IMR-90 (cell line): ENCODE results near the gene NEURL1B. TPM values are rescaled to one million over a fixed set of nuclear protein-coding genes. Genes with fewer than 3 reads are reported as not detected.

Experiments used
- ATAC-seq: fragments of 200-7000 bp; cut with Tn5 transposase; 2 replicates; pipeline ENCODE4 v1.9.1; 2020; ENCODE audit warnings: low read depth, mild to moderate bottlenecking, moderate library complexity
- BruUV-seq: library from RNA; stranded (reverse); fragments of 400-500 nt; replicated peaks from 2 replicates; lab custom pipeline; 2021; lab: Mats Ljungman, UMichigan
- CTCF ChIA-PET: fragments of 300-600 bp; formaldehyde crosslinking; extraction: SDS; loops from one replicate; lab custom pipeline; 2021; ENCODE audit warnings: antibody characterized with exemption; lab: Yijun Ruan, JAX
- POLR2A ChIA-PET: fragments of 300-600 bp; sonication (Branson Sonifier 250); formaldehyde crosslinking; loops from one replicate; lab custom pipeline; 2022; ENCODE audit warnings: antibody characterized with exemption; ENCODE audit not compliant: unreplicated experiment; lab: Charles Lee
- DNase-seq: peaks from one replicate; pipeline ENCODE4 v3.0.0; 2013
- H2AFZ ChIP-seq: replicated peaks from 2 replicates; pipeline ENCODE3; 2013; ENCODE audit warnings: low read length, mild to moderate bottlenecking; ENCODE audit not compliant: poor library complexity
- H2AK5ac ChIP-seq: 2 replicates; pipeline ENCODE4 v1.6.1; 2013; ENCODE audit warnings: low read depth, low read length, inconsistent platforms
- H2AK9ac ChIP-seq: replicated peaks from 2 replicates; pipeline ENCODE3; 2013; ENCODE audit warnings: mild to moderate bottlenecking, low read depth, low read length, moderate library complexity; ENCODE audit not compliant: poor library complexity
- H2BK120ac ChIP-seq: 2 replicates; pipeline ENCODE4 v1.6.1; 2013; ENCODE audit warnings: low read depth, low read length, inconsistent platforms
- H2BK15ac ChIP-seq: 3 replicates; pipeline ENCODE4 v1.6.1; 2013; ENCODE audit warnings: low read depth, low read length, inconsistent platforms
- H2BK20ac ChIP-seq: 2 replicates; pipeline ENCODE4 v1.6.1; 2013; ENCODE audit warnings: low read depth, mild to moderate bottlenecking, inconsistent platforms, low read length, moderate library complexity
- H2BK5ac ChIP-seq: 2 replicates; pipeline ENCODE4 v1.6.1; 2013; ENCODE audit warnings: mild to moderate bottlenecking, low read depth, low read length, inconsistent platforms; ENCODE audit not compliant: poor library complexity, severe bottlenecking
- H3K14ac ChIP-seq: replicated peaks from 2 replicates; pipeline ENCODE4 v1.6.1; 2013; ENCODE audit warnings: low read depth, low read length, inconsistent platforms
- H3K18ac ChIP-seq: 2 replicates; pipeline ENCODE4 v1.6.1; 2013; ENCODE audit warnings: low read depth, low read length, control low read depth
- H3K23ac ChIP-seq: 2 replicates; pipeline ENCODE4 v1.6.1; 2013; ENCODE audit warnings: low read depth, low read length, inconsistent platforms
- H3K27ac ChIP-seq: 2 replicates; pipeline ENCODE4 v1.5.1; 2013; ENCODE audit warnings: mild to moderate bottlenecking, control low read depth, low read length; ENCODE audit not compliant: insufficient read depth
- H3K27me3 ChIP-seq: 2 replicates; pipeline ENCODE4 v1.6.1; 2013; ENCODE audit warnings: low read length; ENCODE audit not compliant: control insufficient read depth, insufficient read depth
- H3K36me3 ChIP-seq: 2 replicates; pipeline ENCODE4 v1.6.1; 2013; ENCODE audit warnings: low read length, mixed read lengths; ENCODE audit not compliant: control insufficient read depth, insufficient read depth
- H3K4ac ChIP-seq: 2 replicates; pipeline ENCODE4 v1.6.1; 2013; ENCODE audit warnings: low read depth, low read length, inconsistent platforms
- H3K4me1 ChIP-seq: 2 replicates; pipeline ENCODE4 v1.6.1; 2013; ENCODE audit warnings: low read length, mixed read lengths; ENCODE audit not compliant: control insufficient read depth, insufficient read depth
- H3K4me2 ChIP-seq: 2 replicates; pipeline ENCODE4 v1.6.1; 2013; ENCODE audit warnings: low read depth, mild to moderate bottlenecking, control low read depth, low read length, moderate library complexity
- H3K4me3 ChIP-seq: 2 replicates; pipeline ENCODE4 v1.5.1; 2013; ENCODE audit warnings: low read depth, mild to moderate bottlenecking, control low read depth, low read length, moderate library complexity; ENCODE audit not compliant: insufficient read depth
- H3K56ac ChIP-seq: 2 replicates; pipeline ENCODE4 v1.6.1; 2013; ENCODE audit warnings: low read length, inconsistent platforms; ENCODE audit not compliant: insufficient read depth; ENCODE audit errors: extremely low read depth
- H3K79me1 ChIP-seq, 2 experiments: 2 replicates each; pipeline ENCODE4 v1.6.1; 2013; ENCODE audit warnings: low read length in 2 of 2, inconsistent platforms in 1 of 2, low read depth in 1 of 2
- H3K9ac ChIP-seq: 2 replicates; pipeline ENCODE4 v1.6.1; 2013; ENCODE audit warnings: low read depth, low read length, control low read depth
- H3K9me1 ChIP-seq: 2 replicates; pipeline ENCODE4 v1.6.1; 2013; ENCODE audit warnings: low read length, inconsistent platforms; ENCODE audit not compliant: insufficient read depth
- H3K9me3 ChIP-seq: 2 replicates; pipeline ENCODE4 v1.6.1; 2013; ENCODE audit warnings: low read length; ENCODE audit not compliant: control insufficient read depth, insufficient read depth
- H4K20me1 ChIP-seq: 2 replicates; pipeline ENCODE4 v1.6.1; 2013; ENCODE audit warnings: low read length, inconsistent platforms; ENCODE audit not compliant: insufficient read depth
- H4K5ac ChIP-seq: 2 replicates; pipeline ENCODE4 v1.6.1; 2013; ENCODE audit warnings: mild to moderate bottlenecking, low read depth, low read length, control low read depth
- H4K8ac ChIP-seq, 2 experiments: 2 replicates each; pipeline ENCODE4 v1.6.1; 2013; ENCODE audit warnings: low read depth in 2 of 2, low read length in 2 of 2, control low read depth in 1 of 2, inconsistent platforms in 1 of 2
- H4K91ac ChIP-seq: 2 replicates; pipeline ENCODE4 v1.6.1; 2013; ENCODE audit warnings: low read depth, low read length, inconsistent platforms; ENCODE audit not compliant: insufficient read depth
- BHLHE40 ChIP-seq: fragments of 150-350 bp; IDR thresholded peaks from 2 replicates; pipeline ENCODE4 v1.6.1; 2016; ENCODE audit warnings: mild to moderate bottlenecking, low read depth, low read length
- CEBPB ChIP-seq: IDR thresholded peaks from 2 replicates; pipeline ENCODE4 v1.6.1; 2012; ENCODE audit warnings: low read depth, low read length, improper control_type of control experiment
- FOS ChIP-seq: fragments of 150-350 bp; IDR thresholded peaks from 2 replicates; pipeline ENCODE4 v1.6.1; 2016; ENCODE audit warnings: low read depth, low read length
- MAZ ChIP-seq: IDR thresholded peaks from 2 replicates; pipeline ENCODE4 v1.6.1; 2012; ENCODE audit warnings: low read depth, mild to moderate bottlenecking, low read length, improper control_type of control experiment, moderate library complexity, borderline replicate concordance
- MXI1 ChIP-seq: IDR thresholded peaks from 2 replicates; pipeline ENCODE4 v1.6.1; 2012; ENCODE audit warnings: low read depth, mild to moderate bottlenecking, low read length, moderate library complexity, borderline replicate concordance
- NFE2L2 ChIP-seq: fragments of 150-350 bp; IDR thresholded peaks from 2 replicates; pipeline ENCODE4 v1.6.1; 2016; ENCODE audit warnings: low read depth, mild to moderate bottlenecking, low read length
- POLR2A ChIP-seq: IDR thresholded peaks from 2 replicates; pipeline ENCODE4 v1.6.1; 2012; ENCODE audit warnings: mild to moderate bottlenecking, low read depth, low read length
- RAD21 ChIP-seq: IDR thresholded peaks from 2 replicates; pipeline ENCODE4 v1.6.1; 2012; ENCODE audit warnings: low read length, improper control_type of control experiment
- RCOR1 ChIP-seq: IDR thresholded peaks from 2 replicates; pipeline ENCODE4 v1.6.1; 2012; ENCODE audit warnings: mild to moderate bottlenecking, low read length, improper control_type of control experiment; ENCODE audit not compliant: insufficient replicate concordance
- RFX5 ChIP-seq: IDR thresholded peaks from 2 replicates; pipeline ENCODE4 v1.8.0; 2012; ENCODE audit warnings: low read depth, mild to moderate bottlenecking, low read length, moderate library complexity
- SMC3 ChIP-seq: fragments of 150-350 bp; IDR thresholded peaks from 2 replicates; pipeline ENCODE4 v1.6.1; 2016; ENCODE audit warnings: low read depth, mild to moderate bottlenecking, antibody characterized with exemption, low read length, moderate library complexity
- WGBS, 2 experiments: methylation state at CpG; one replicate each; pipeline versions ENCODE4 v1.1.5 to v1.1.7; 2013; ENCODE audit warnings: missing lambda C conversion rate in 2 of 2; ENCODE audit not compliant: insufficient read length in 1 of 2; ENCODE audit errors: extremely low coverage in 2 of 2; 5-methylcytosine and 5-hydroxymethylcytosine counted together
- dilution Hi-C: fragments of 300-500 bp; cut with HindIII; formaldehyde crosslinking; loops from one replicate; pipeline ENCODE4 v1.14.3; 2018; ENCODE audit warnings: low sequenced_read_pairs; ENCODE audit not compliant: unreplicated experiment
- in situ Hi-C: fragments of 300-500 bp; cut with MboI; formaldehyde crosslinking; loops from 3 replicates; pipeline ENCODE4 v1.14.3; 2019; ENCODE audit warnings: low sequenced_read_pairs, inconsistent platforms, mixed read lengths
- intact Hi-C: fragments of 100-400 bp; cut with micrococcal nuclease; formaldehyde crosslinking; loops from 2 replicates; pipeline ENCODE4 v1.10.0; 2022
- polyA plus RNA-seq, 3 experiments: library from polyadenylated mRNA; depleted of rRNA; stranded (reverse); fragments of >200 nt; gene quantifications; 2 replicates each; pipeline ENCODE4 v1.2.3, GENCODE V29; 2012; ENCODE audit warnings: low replicate concordance in 1 of 3
- total RNA-seq: library from RNA; depleted of rRNA; stranded (reverse); fragments of >200 nt; gene quantifications from 2 replicates; pipeline ENCODE4 v1.2.3, GENCODE V29; 2012
- TF ChIP-seq, protein P1 (sequence below): fragments of 150-350 bp; IDR thresholded peaks from 2 replicates; pipeline ENCODE4 v1.6.1; 2017; ENCODE audit warnings: mild to moderate bottlenecking, antibody characterized with exemption, low read length, low read depth
- TF ChIP-seq, protein P2 (sequence below): fragments of 150-350 bp; IDR thresholded peaks from 2 replicates; pipeline ENCODE4 v1.6.1; 2016; ENCODE audit warnings: low read depth, mild to moderate bottlenecking, low read length, moderate library complexity, borderline replicate concordance
- TF ChIP-seq, protein P3 (sequence below): conservative IDR thresholded peaks from 2 replicates; pipeline ENCODE4 v1.5.1; 2012; ENCODE audit warnings: mild to moderate bottlenecking, low read depth, low read length, improper control_type of control experiment

NEURL1B gene
- total and polyA plus RNA-seq, 2 of the 4 experiments (the other 2 are of a cell fraction), result 1.8 to 2.8 TPM

DNA sequence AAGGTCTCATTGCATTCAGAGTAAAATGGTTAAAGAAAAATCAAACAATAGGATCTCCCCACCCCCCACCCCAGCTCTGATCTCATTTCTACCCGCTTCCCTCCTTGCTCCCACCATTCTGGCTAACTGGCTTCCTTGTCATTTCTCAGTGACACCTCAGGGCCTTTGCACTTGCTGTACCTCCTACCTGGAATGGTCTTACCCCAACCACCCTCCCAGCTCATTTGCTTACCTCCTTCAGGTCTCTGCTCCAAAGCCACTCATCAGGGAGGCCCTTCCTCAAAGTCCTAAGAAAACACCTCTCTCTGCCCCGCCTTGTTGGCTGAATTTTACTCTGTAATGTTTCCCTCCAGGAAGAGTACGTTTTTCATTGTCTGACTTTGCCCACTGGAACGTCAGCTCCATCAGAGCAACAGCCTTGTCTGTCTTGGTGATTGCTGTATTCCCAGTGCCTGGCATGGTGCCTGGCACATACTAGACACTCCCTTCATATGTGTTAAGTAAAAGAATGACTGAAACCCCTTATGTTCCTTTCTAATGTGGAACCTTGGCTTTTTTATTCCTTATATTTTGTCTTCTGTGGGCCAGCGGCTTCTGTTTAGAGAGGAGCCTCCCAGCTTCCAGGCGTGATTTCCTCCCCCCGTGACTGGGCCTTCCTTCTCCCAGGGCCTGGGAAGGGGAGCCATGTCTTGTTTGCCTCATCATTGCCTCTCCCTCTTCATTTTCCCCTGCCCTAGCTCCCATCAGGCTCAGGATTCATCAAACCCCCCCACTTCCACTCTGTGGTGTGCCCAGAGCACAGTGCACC, 26.9 kb downstream of the NEURL1B start:
- peak overlapping the region; percentile 9 for H2AFZ ChIP-seq
- no peak overlapping the region for H3K56ac ChIP-seq
- POLR2A ChIA-PET, result no interaction called here
- H3K9me3 ChIP-seq, result no peaks in the 10 kb centered on the region
- no peak overlapping the region for H3K4me2 ChIP-seq
- intact Hi-C loops, result no loop called here
- H2BK15ac ChIP-seq, result no peak overlapping the region
- H2BK120ac ChIP-seq, result no peak overlapping the region
- dilution Hi-C loops, result no loop called here
- H4K20me1 ChIP-seq, result no peaks in the 10 kb centered on the region
- no peak overlapping the region for H3K27ac ChIP-seq
- no peak for DNase-seq
- no peak overlapping the region for H3K9ac ChIP-seq
- H3K23ac ChIP-seq, result no peak overlapping the region
- H3K4me1 ChIP-seq, result peaks cover 23% of the 10 kb centered on the region
- H3K36me3 ChIP-seq, result no peaks in the 10 kb centered on the region; the same call in none of the 2 replicates
- no TSS peak for BruUV-seq
- no peak for ATAC-seq
- H3K4me3 ChIP-seq, result no peak overlapping the region
- no peak overlapping the region for H2BK5ac ChIP-seq
- TF ChIP-seq, protein P1, sequence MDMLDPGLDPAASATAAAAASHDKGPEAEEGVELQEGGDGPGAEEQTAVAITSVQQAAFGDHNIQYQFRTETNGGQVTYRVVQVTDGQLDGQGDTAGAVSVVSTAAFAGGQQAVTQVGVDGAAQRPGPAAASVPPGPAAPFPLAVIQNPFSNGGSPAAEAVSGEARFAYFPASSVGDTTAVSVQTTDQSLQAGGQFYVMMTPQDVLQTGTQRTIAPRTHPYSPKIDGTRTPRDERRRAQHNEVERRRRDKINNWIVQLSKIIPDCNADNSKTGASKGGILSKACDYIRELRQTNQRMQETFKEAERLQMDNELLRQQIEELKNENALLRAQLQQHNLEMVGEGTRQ, result no peak
- TF ChIP-seq MXI1 (no peak), RFX5 (no peak), POLR2A (no peak), CEBPB (no peak), RCOR1 (no peak), RAD21 (no peak), SMC3 (no peak), NFE2L2 (no peak), FOS (no peak), MAZ (no peak), BHLHE40 (no peak)
- TF ChIP-seq, protein P2, sequence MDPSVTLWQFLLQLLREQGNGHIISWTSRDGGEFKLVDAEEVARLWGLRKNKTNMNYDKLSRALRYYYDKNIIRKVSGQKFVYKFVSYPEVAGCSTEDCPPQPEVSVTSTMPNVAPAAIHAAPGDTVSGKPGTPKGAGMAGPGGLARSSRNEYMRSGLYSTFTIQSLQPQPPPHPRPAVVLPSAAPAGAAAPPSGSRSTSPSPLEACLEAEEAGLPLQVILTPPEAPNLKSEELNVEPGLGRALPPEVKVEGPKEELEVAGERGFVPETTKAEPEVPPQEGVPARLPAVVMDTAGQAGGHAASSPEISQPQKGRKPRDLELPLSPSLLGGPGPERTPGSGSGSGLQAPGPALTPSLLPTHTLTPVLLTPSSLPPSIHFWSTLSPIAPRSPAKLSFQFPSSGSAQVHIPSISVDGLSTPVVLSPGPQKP, result no peak
- TF ChIP-seq, protein P3, sequence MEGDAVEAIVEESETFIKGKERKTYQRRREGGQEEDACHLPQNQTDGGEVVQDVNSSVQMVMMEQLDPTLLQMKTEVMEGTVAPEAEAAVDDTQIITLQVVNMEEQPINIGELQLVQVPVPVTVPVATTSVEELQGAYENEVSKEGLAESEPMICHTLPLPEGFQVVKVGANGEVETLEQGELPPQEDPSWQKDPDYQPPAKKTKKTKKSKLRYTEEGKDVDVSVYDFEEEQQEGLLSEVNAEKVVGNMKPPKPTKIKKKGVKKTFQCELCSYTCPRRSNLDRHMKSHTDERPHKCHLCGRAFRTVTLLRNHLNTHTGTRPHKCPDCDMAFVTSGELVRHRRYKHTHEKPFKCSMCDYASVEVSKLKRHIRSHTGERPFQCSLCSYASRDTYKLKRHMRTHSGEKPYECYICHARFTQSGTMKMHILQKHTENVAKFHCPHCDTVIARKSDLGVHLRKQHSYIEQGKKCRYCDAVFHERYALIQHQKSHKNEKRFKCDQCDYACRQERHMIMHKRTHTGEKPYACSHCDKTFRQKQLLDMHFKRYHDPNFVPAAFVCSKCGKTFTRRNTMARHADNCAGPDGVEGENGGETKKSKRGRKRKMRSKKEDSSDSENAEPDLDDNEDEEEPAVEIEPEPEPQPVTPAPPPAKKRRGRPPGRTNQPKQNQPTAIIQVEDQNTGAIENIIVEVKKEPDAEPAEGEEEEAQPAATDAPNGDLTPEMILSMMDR, result no peak
- no peak overlapping the region for H4K5ac ChIP-seq
- 0 out of 2 replicates have a peak overlapping the region, but pooled peaks have one; percentile 16 for H2BK20ac ChIP-seq
- no peaks in the 10 kb centered on the region for H3K27me3 ChIP-seq
- no peak overlapping the region for H3K4ac ChIP-seq
- no peak overlapping the region for H3K18ac ChIP-seq
- H3K9me1 ChIP-seq, result peaks cover 17% of the 10 kb centered on the region
- peaks cover 11 to 37% of the 10 kb centered on the region in 2 experiments; a peak in 3 of 4 replicates for H3K79me1 ChIP-seq
- H2AK5ac ChIP-seq, result peak overlapping the region; percentile 21; the same call in 1 of the 2 replicates
- no peak overlapping the region for H4K91ac ChIP-seq
- peak overlapping the region in 1 of 2 experiments; percentile 9; a peak in 1 of 4 replicates for H4K8ac ChIP-seq
- in situ Hi-C loops, result no loop called here
- CTCF ChIA-PET, result no interaction called here
- 100% methylated on average over 2 of the region's 7 CpGs; no CpG with 5 or more reads in 1 of the 2 experiments for WGBS, 2 experiments
- H2AK9ac ChIP-seq, result peak overlapping the region; percentile 16
- no peak overlapping the region for H3K14ac ChIP-seq
